H1 (cell line): ENCODE data around the gene SLC24A1.

ENCODE experiments used
- BACH1 ChIP-seq: IDR thresholded peaks from 2 replicates; pipeline ENCODE4 v1.6.1; 2012; ENCODE audit warnings: low read length, improper control_type of control experiment
- CHD1 ChIP-seq: IDR thresholded peaks from 2 replicates; pipeline ENCODE4 v1.6.1; 2012; ENCODE audit warnings: low read depth, low read length, improper control_type of control experiment
- CREB1 ChIP-seq: IDR thresholded peaks from 2 replicates; pipeline ENCODE4 v1.6.1; 2012; ENCODE audit warnings: inconsistent platforms
- EP300 ChIP-seq, 2 experiments: IDR thresholded peaks; 1 replicate in 1 of 2; 2 replicates in 1 of 2; pipeline ENCODE4 v1.6.1; 2011 to 2012; ENCODE audit warnings: low read depth in 2 of 2, low read length in 2 of 2, mild to moderate bottlenecking in 2 of 2, borderline replicate concordance in 1 of 2, inconsistent platforms in 1 of 2, moderate library complexity in 1 of 2
- EZH2 ChIP-seq: fragments of 200-600 bp; sonication (generic); IDR thresholded peaks from 2 replicates; pipeline ENCODE4 v1.7.1; 2012; ENCODE audit warnings: low read depth, mild to moderate bottlenecking, moderate library complexity, low read length, inconsistent platforms; ENCODE audit not compliant: severe bottlenecking
- FOSL1 ChIP-seq: IDR thresholded peaks from 2 replicates; pipeline ENCODE4 v1.6.1; 2011; ENCODE audit warnings: mild to moderate bottlenecking, low read depth, low read length, moderate library complexity; ENCODE audit not compliant: insufficient read depth
- POLR2A ChIP-seq, 2 experiments: IDR thresholded peaks; 1 replicate in 1 of 2; 2 replicates in 1 of 2; pipeline ENCODE4 v1.6.1; 2011; ENCODE audit warnings: low read depth in 2 of 2, low read length in 2 of 2, mild to moderate bottlenecking in 2 of 2; ENCODE audit errors: control extremely low read depth in 1 of 2
- POLR2AphosphoS5 ChIP-seq: IDR thresholded peaks from 2 replicates; pipeline ENCODE4 v1.6.1; 2011; ENCODE audit warnings: low read depth, low read length
- RAD21 ChIP-seq, 2 experiments: IDR thresholded peaks in 1 of 2; conservative IDR thresholded peaks in 1 of 2; 2 replicates each; pipeline ENCODE4 v1.6.1; 2011; ENCODE audit warnings: low read depth in 2 of 2, low read length in 2 of 2, improper control_type of control experiment in 1 of 2, inconsistent platforms in 1 of 2, mild to moderate bottlenecking in 1 of 2, moderate library complexity in 1 of 2
- RNF2 ChIP-seq: fragments of 200-900, 300-1000 bp; sonication (generic); IDR thresholded peaks from 2 replicates; pipeline ENCODE4 v1.7.1; 2016; ENCODE audit warnings: borderline replicate concordance, low read depth, mild to moderate bottlenecking, antibody characterized with exemption, low read length; ENCODE audit not compliant: poor library complexity, severe bottlenecking; ENCODE audit errors: missing control alignments
- TCF12 ChIP-seq: IDR thresholded peaks from 2 replicates; pipeline ENCODE4 v1.6.1; 2011; ENCODE audit warnings: low read depth, mild to moderate bottlenecking, low read length
- TF ChIP-seq, protein P1 (sequence below), 3 experiments: IDR thresholded peaks; 1 replicate in 2 of 3; 2 replicates in 1 of 3; pipeline versions ENCODE4 v1.5.1 to v1.6.1; 2011; ENCODE audit warnings: low read length in 3 of 3, mild to moderate bottlenecking in 3 of 3, inconsistent platforms in 2 of 3, low read depth in 1 of 3, moderate library complexity in 1 of 3; ENCODE audit not compliant: insufficient read depth in 1 of 3; ENCODE audit errors: control extremely low read depth in 1 of 3
- TF ChIP-seq, protein P2 (sequence below): IDR thresholded peaks from 2 replicates; pipeline ENCODE4 v1.6.1; 2011; ENCODE audit warnings: low read length, improper control_type of control experiment

DNA sequence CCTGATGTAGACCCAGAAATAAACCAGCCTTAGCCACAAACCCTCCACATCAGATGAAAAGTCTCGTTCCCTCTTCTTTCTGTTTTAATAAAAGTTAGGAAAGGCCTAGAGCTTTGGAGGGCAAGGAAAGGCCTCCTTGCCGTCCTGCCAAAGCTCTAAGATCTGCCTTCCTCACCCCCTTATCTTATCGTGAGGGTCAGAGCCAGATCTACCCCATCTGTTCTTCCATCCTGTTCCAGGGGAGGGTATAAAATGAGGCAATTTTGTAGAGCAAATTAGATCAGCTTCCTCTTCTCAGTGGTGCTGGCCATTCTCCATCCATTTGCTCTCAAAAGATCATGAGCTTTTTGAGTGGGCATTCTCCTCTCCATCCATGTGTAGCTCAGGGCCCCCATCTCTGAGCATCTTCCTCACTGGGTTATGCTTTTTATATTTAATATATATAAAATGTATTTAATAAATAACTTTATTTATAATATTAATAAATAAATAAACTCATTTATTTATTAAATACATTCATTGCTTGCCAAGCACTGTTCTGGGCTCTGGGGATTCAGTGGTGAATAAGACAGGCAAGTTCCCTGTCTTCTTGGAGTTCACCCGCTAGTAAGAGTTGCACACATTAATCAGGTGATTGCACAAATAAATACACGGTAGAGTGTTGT is 2.0 kb upstream of the SLC24A1 start:
- TF ChIP-seq CHD1 = no peak
- TF ChIP-seq, protein P1, sequence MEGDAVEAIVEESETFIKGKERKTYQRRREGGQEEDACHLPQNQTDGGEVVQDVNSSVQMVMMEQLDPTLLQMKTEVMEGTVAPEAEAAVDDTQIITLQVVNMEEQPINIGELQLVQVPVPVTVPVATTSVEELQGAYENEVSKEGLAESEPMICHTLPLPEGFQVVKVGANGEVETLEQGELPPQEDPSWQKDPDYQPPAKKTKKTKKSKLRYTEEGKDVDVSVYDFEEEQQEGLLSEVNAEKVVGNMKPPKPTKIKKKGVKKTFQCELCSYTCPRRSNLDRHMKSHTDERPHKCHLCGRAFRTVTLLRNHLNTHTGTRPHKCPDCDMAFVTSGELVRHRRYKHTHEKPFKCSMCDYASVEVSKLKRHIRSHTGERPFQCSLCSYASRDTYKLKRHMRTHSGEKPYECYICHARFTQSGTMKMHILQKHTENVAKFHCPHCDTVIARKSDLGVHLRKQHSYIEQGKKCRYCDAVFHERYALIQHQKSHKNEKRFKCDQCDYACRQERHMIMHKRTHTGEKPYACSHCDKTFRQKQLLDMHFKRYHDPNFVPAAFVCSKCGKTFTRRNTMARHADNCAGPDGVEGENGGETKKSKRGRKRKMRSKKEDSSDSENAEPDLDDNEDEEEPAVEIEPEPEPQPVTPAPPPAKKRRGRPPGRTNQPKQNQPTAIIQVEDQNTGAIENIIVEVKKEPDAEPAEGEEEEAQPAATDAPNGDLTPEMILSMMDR (IDR thresholded peaks at IDR 0.05; ENCODE audit: control extremely low read depth in 1 of 3, insufficient read depth in 1 of 3, low read depth in 1 of 3, low read length in 3 of 3) = no peak
- TF ChIP-seq TCF12 = no peak
- TF ChIP-seq, protein P2, sequence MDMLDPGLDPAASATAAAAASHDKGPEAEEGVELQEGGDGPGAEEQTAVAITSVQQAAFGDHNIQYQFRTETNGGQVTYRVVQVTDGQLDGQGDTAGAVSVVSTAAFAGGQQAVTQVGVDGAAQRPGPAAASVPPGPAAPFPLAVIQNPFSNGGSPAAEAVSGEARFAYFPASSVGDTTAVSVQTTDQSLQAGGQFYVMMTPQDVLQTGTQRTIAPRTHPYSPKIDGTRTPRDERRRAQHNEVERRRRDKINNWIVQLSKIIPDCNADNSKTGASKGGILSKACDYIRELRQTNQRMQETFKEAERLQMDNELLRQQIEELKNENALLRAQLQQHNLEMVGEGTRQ = no peak
- no peak for TF ChIP-seq EP300 (IDR thresholded peaks at IDR 0.05; ENCODE audit: borderline replicate concordance in 1 of 2, low read depth in 2 of 2, low read length in 2 of 2)
- no peak for TF ChIP-seq RAD21 (IDR thresholded peaks at IDR 0.05 in 1 of 2, conservative IDR thresholded peaks at IDR 0.05 in 1 of 2; ENCODE audit: low read depth in 2 of 2, low read length in 2 of 2)
- TF ChIP-seq EZH2 = no peak
- TF ChIP-seq BACH1 = no peak
- TF ChIP-seq POLR2AphosphoS5 = no peak
- no peak for TF ChIP-seq FOSL1
- no peak for TF ChIP-seq CREB1
- TF ChIP-seq POLR2A (IDR thresholded peaks at IDR 0.05; ENCODE audit: control extremely low read depth in 1 of 2, low read depth in 2 of 2, low read length in 2 of 2) = no peak
- no peak for TF ChIP-seq RNF2
